OCI-LY1 (cell line): ENCODE data around the gene TMEM114.

Source experiments
- CTCF ChIP-seq: fragments of 200-600 bp; sonication (generic), shearing (Covaris generic); IDR thresholded peaks from 2 replicates; pipeline ENCODE4 v1.5.1; 2017; ENCODE audit warnings: mild to moderate bottlenecking, antibody characterized with exemption, low read length, moderate library complexity, mixed read lengths
- EZH2 ChIP-seq: fragments of 200-600 bp; sonication (generic), shearing (Covaris generic); IDR thresholded peaks from 2 replicates; pipeline ENCODE4 v1.8.0; 2017; ENCODE audit warnings: borderline replicate concordance, mixed run types, mild to moderate bottlenecking, antibody characterized with exemption, low read length, moderate library complexity, mixed read lengths

DNA sequence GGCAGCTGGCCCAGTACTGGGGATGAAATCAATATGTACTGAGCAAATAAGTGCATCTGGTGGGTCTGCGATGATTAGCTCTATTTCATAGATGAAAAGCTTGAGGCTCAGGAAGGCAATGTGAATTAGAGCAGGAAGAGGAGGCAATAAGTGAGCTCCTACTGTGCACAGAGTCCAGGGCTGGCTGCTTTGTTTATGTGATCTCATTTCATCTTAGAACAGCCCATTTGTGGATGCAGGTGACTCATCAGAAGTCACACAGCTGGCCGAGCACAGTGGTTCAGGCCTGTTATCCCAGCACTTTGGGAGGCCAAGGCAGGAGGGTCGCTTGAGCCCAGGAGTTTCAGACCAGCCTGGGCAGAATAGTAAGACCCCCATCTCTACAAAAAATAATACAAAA, 7.1 kb downstream of the TMEM114 start:
- TF ChIP-seq CTCF (no peak), EZH2 (no peak)
